GM21360 (cell line): ENCODE data around the gene BTBD9.
"Not testable (repeated sequence)": the region's sequence is repeated elsewhere in the genome, so short reads cannot be mapped to it uniquely, and the experiment has no call there.

ENCODE experiments used
- ATAC-seq: cut with Tn5 transposase; IDR thresholded peaks from one replicate; pipeline ENCODE4 v1.9.1; 2021; ENCODE audit warnings: mild to moderate bottlenecking, moderate library complexity; ENCODE audit not compliant: unreplicated experiment

Gene BTBD9

GRCh38 chr6:38438097-38438496 is 201.6 kb downstream of the BTBD9 start:
- no peak for ATAC-seq

GRCh38 chr6:38436726-38437465 is 202.8 kb downstream of the BTBD9 start:
- no peak for ATAC-seq

GRCh38 chr6:38435330-38435729 is 204.4 kb downstream of the BTBD9 start:
- no peak for ATAC-seq

- no peak for ATAC-seq
Measured at GRCh38 chr6:38434051-38434450, 205.7 kb downstream of the BTBD9 start.

GRCh38 chr6:38432479-38432878 is 207.2 kb downstream of the BTBD9 start:
- ATAC-seq = no peak

GRCh38 chr6:38432079-38432478 is 207.7 kb downstream of the BTBD9 start:
- ATAC-seq = no peak

- no peak for ATAC-seq
Measured at GRCh38 chr6:38429546-38429945, 210.2 kb downstream of the BTBD9 start.

- no peak for ATAC-seq
Measured at GRCh38 chr6:38427492-38428210, 212.1 kb downstream of the BTBD9 start.

GRCh38 chr6:38425788-38426488 is 213.8 kb downstream of the BTBD9 start:
- not testable (repeated sequence) for ATAC-seq

GRCh38 chr6:38423746-38424145 is 216.0 kb downstream of the BTBD9 start:
- ATAC-seq = no peak

GRCh38 chr6:38420207-38420606 is 219.5 kb downstream of the BTBD9 start:
- no peak for ATAC-seq

GRCh38 chr6:38417521-38417920 is 222.2 kb downstream of the BTBD9 start:
- no peak for ATAC-seq

- no peak for ATAC-seq
Measured at GRCh38 chr6:38415231-38416005, 224.3 kb downstream of the BTBD9 start.

GRCh38 chr6:38413102-38413800 is 226.5 kb downstream of the BTBD9 start:
- no peak for ATAC-seq

GRCh38 chr6:38407192-38407591 is 232.5 kb downstream of the BTBD9 start:
- ATAC-seq = no peak

GRCh38 chr6:38406096-38406495 is 233.6 kb downstream of the BTBD9 start:
- no peak for ATAC-seq

- no peak for ATAC-seq
Measured at GRCh38 chr6:38404900-38405556, 234.7 kb downstream of the BTBD9 start.

- no peak for ATAC-seq
Measured at GRCh38 chr6:38404355-38404754, 235.4 kb downstream of the BTBD9 start.

- ATAC-seq = no peak
Measured at GRCh38 chr6:38403548-38403947, 236.2 kb downstream of the BTBD9 start.

- ATAC-seq = no peak
Measured at GRCh38 chr6:38400764-38401163, 239.0 kb downstream of the BTBD9 start.
